ENCODE measurements around the gene IFI35. TPM values are rescaled to one million over a fixed set of nuclear protein-coding genes. Genes with fewer than 3 reads are reported as not detected.

Gene IFI35
- total and polyA plus RNA-seq, 4 experiments from 2014 or later = 33.1 to 66.2 (median 47.9) TPM

- H3K36me3 Mint-ChIP-seq = peaks cover 6 to 34% of the 10 kb centered on the region in 2 donors
- DNase-seq = no peak
- ChIA-PET CTCF (ENCODE audit: partially characterized antibody) (no interaction called here), POLR2A (ENCODE audit: partially characterized antibody) (no interaction called here)
- peak overlapping the region in 2 of 7 donors; percentile 67 to 74 for H3K27ac Mint-ChIP-seq
- Histone ChIP-seq H3K9me3 (ENCODE audit: control insufficient read depth in 1 of 2, low read length in 2 of 2) (no peaks in the 10 kb centered on the region), H3K27me3 (ENCODE audit: insufficient read depth, low read length) (no peaks in the 10 kb centered on the region), H3K4me3 (ENCODE audit: low read length in 2 of 2) (no peak overlapping the region), H3K36me3 (ENCODE audit: insufficient read depth, low read length) (peaks cover 23% of the 10 kb centered on the region), H3K4me1 (ENCODE audit: insufficient read depth, low read length) (peaks cover 25% of the 10 kb centered on the region), H3K27ac (ENCODE audit: low read depth, low read length) (no peak overlapping the region)
- intact Hi-C loops (cut with micrococcal nuclease) = no loop called here
- no peak overlapping the region for H3K4me3 Mint-ChIP-seq
- H3K4me1 Mint-ChIP-seq = peaks cover 19 to 45% (median 28%) of the 10 kb centered on the region in 4 donors
- H3K27me3 Mint-ChIP-seq = no peaks in the 10 kb centered on the region
- no peaks in the 10 kb centered on the region for H3K9me3 Mint-ChIP-seq
These were observed 9.6 kb downstream of the IFI35 start for GRCh38 chr17:43016216-43016615.

DNA sequence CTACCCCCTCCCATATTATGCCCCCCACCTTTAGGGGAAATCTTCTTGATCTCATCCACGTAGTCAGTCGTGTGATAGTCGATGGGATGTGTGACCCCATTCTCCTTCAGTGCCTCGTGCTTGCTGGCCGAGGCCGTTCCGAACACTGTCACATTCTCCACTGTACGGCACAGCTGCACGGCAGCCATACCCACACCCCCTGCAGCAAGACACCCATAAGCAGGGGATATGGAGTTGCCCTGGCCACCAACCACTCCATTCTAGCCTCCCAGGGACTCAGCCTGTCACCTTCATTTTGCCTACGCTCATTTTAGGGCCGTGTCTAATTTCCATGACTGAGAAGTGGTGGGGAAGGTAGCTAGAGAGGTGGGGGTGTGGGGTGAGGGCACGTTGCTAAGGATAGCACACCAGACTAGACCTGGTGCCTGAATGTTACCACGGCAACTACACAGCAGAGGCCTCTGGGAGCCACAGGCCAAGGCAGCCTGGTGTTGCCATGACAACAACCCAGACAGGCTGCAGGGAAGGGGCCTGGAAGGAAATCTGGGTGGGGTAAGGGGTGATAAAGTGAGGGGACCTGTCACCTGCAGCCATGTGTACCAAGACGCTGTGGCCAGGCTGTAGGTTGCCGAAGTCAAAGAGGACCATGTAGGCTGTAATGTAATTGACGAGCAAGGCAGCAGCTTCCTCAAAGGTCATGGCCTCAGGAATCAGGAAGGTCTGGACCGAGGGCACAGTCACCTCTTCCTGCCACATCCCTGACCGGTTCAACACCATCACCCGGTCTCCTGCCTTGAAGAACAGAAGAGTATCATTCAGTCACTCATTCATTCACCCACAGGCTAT lies 11.6 kb downstream of the IFI35 start:
- ChIA-PET POLR2A (ENCODE audit: partially characterized antibody) (interaction anchor here (0.7 to 5.2 kb wide), 2 partner anchors 20 to 40 kb away, joined by 3 to 26 read pairs; partner anchors contain the start of gene RPL27), CTCF (ENCODE audit: partially characterized antibody) (no interaction called here)
- intact Hi-C loops (cut with micrococcal nuclease) = no loop called here
- Mint-ChIP-seq H3K9me3 (no peaks in the 10 kb centered on the region), H3K4me3 (peak overlapping the region in 5 of 8 donors; percentile 2 to 32 (median 17)), H3K27me3 (no peaks in the 10 kb centered on the region), H3K36me3 (peaks cover 0 to 24% of the 10 kb centered on the region in 2 donors), H3K27ac (peak overlapping the region; percentile 62 to 92 (median 81)), H3K4me1 (peaks cover 18 to 49% (median 30%) of the 10 kb centered on the region in 4 donors)
- Histone ChIP-seq H3K9me3 (ENCODE audit: control insufficient read depth in 1 of 2, low read length in 2 of 2) (no peaks in the 10 kb centered on the region), H3K4me1 (ENCODE audit: insufficient read depth, low read length) (peaks cover 33% of the 10 kb centered on the region), H3K36me3 (ENCODE audit: insufficient read depth, low read length) (peaks cover 16% of the 10 kb centered on the region), H3K4me3 (ENCODE audit: low read length in 2 of 2) (no peak overlapping the region), H3K27ac (ENCODE audit: low read depth, low read length) (no peak overlapping the region), H3K27me3 (ENCODE audit: insufficient read depth, low read length) (no peaks in the 10 kb centered on the region)
- peak in 4 of 5 donors; percentile 41 to 78 (median 56) for DNase-seq

GRCh38 chr17:43018932-43019331 lies 12.3 kb downstream of the IFI35 start:
- Mint-ChIP-seq H3K4me3 (peak overlapping the region in 1 of 8 donors; percentile 17), H3K36me3 (peaks cover 0 to 17% of the 10 kb centered on the region in 2 donors), H3K27me3 (no peaks in the 10 kb centered on the region), H3K4me1 (peaks cover 18 to 49% (median 32%) of the 10 kb centered on the region in 4 donors), H3K9me3 (no peaks in the 10 kb centered on the region), H3K27ac (peak overlapping the region; percentile 62 to 92 (median 81))
- DNase-seq = no peak
- no peaks in the 10 kb centered on the region for H3K9me3 ChIP-seq (ENCODE audit: control insufficient read depth in 1 of 2, low read length in 2 of 2)
- CTCF ChIA-PET (ENCODE audit: partially characterized antibody) = no interaction called here
- H3K27me3 ChIP-seq (ENCODE audit: insufficient read depth, low read length) = no peaks in the 10 kb centered on the region
- H3K27ac ChIP-seq (ENCODE audit: low read depth, low read length) = no peak overlapping the region
- H3K4me1 ChIP-seq (ENCODE audit: insufficient read depth, low read length) = peaks cover 35% of the 10 kb centered on the region
- H3K36me3 ChIP-seq (ENCODE audit: insufficient read depth, low read length) = peaks cover 10% of the 10 kb centered on the region
- intact Hi-C loops (cut with micrococcal nuclease) = no loop called here
- POLR2A ChIA-PET (ENCODE audit: partially characterized antibody) = interaction anchor here (0.7 to 5.2 kb wide), 2 partner anchors 13 to 20 kb away, joined by 3 to 26 read pairs; partner anchors contain the start of genes IFI35 and RPL27
- H3K4me3 ChIP-seq (ENCODE audit: low read length in 2 of 2) = no peak overlapping the region

DNA sequence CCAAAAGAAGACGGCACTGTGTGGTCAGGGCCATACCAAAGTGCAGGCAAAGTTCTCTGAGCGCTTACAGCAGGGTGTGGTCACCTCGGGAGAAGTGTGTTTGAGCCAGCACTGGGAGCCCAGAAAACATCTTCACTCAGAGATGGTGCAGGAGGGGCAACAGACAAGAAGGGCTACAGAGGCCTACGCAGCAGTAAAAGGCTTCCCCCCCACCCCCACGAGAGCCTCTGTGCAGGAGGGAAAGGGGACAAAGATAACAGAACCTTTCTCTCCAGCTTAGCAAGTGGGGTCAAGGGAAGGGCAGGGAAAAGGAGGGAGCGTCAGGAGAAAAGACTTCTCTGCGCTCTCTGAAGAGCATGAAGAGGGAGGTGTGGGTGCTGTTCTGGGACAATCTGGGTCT lies 12.8 kb downstream of the IFI35 start:
- H3K9me3 ChIP-seq (ENCODE audit: control insufficient read depth in 1 of 2, low read length in 2 of 2) = no peaks in the 10 kb centered on the region
- Mint-ChIP-seq H3K27ac (peak overlapping the region; percentile 27 to 89 (median 79)), H3K4me3 (peak overlapping the region in 7 of 8 donors; percentile 17 to 91 (median 55)), H3K36me3 (peaks cover 0 to 12% of the 10 kb centered on the region in 2 donors), H3K9me3 (no peaks in the 10 kb centered on the region), H3K27me3 (no peaks in the 10 kb centered on the region), H3K4me1 (peaks cover 21 to 53% (median 35%) of the 10 kb centered on the region in 4 donors)
- DNase-seq = no peak
- intact Hi-C loops (cut with micrococcal nuclease) = no loop called here
- CTCF ChIA-PET (ENCODE audit: partially characterized antibody) = no interaction called here
- POLR2A ChIA-PET (ENCODE audit: partially characterized antibody) = interaction anchor here (0.7 to 5.2 kb wide), 2 partner anchors 13 to 21 kb away, joined by 3 to 26 read pairs; partner anchors contain the start of genes IFI35 and RPL27
- peaks cover 40% of the 10 kb centered on the region for H3K4me1 ChIP-seq (ENCODE audit: insufficient read depth, low read length)
- peaks cover 5% of the 10 kb centered on the region for H3K36me3 ChIP-seq (ENCODE audit: insufficient read depth, low read length)
- H3K27me3 ChIP-seq (ENCODE audit: insufficient read depth, low read length) = no peaks in the 10 kb centered on the region
- no peak overlapping the region for H3K27ac ChIP-seq (ENCODE audit: low read depth, low read length)
- no peak overlapping the region for H3K4me3 ChIP-seq (ENCODE audit: low read length in 2 of 2)

GRCh38 chr17:43020030-43020621 lies 13.5 kb downstream of the IFI35 start:
- H3K27me3 ChIP-seq (ENCODE audit: insufficient read depth, low read length) = no peaks in the 10 kb centered on the region
- Mint-ChIP-seq H3K27me3 (no peaks in the 10 kb centered on the region), H3K4me3 (peak overlapping the region; percentile 23 to 91 (median 65)), H3K9me3 (no peaks in the 10 kb centered on the region), H3K27ac (peak overlapping the region; percentile 44 to 87 (median 79)), H3K36me3 (peaks cover 0 to 9% of the 10 kb centered on the region in 2 donors), H3K4me1 (peaks cover 23 to 55% (median 40%) of the 10 kb centered on the region in 4 donors)
- no peaks in the 10 kb centered on the region for H3K9me3 ChIP-seq (ENCODE audit: control insufficient read depth in 1 of 2, low read length in 2 of 2)
- intact Hi-C loops (cut with micrococcal nuclease) = loop anchor here (5.0 kb wide), 1 partner anchor 317 kb away; no protein-coding TSS in a partner anchor
- ChIA-PET CTCF (ENCODE audit: partially characterized antibody) (interaction anchor here (0.6 to 1.6 kb wide), 2 partner anchors 22 to 40 kb away, joined by 3 to 6 read pairs; partner anchors contain the start of gene RPL27), POLR2A (ENCODE audit: partially characterized antibody) (interaction anchor here (5.2 kb wide), 1 partner anchor 21 kb away, joined by 26 read pairs; the partner anchor contains the start of gene RPL27)
- peaks cover 45% of the 10 kb centered on the region for H3K4me1 ChIP-seq (ENCODE audit: insufficient read depth, low read length)
- no peak for DNase-seq
- H3K27ac ChIP-seq (ENCODE audit: low read depth, low read length) = no peak overlapping the region
- H3K4me3 ChIP-seq (ENCODE audit: low read length in 2 of 2) = no peak overlapping the region
- H3K36me3 ChIP-seq (ENCODE audit: insufficient read depth, low read length) = no peaks in the 10 kb centered on the region

- Histone ChIP-seq H3K9me3 (ENCODE audit: control insufficient read depth in 1 of 2, low read length in 2 of 2) (no peaks in the 10 kb centered on the region), H3K4me1 (ENCODE audit: insufficient read depth, low read length) (peaks cover 45% of the 10 kb centered on the region), H3K27ac (ENCODE audit: low read depth, low read length) (peak overlapping the region; percentile 68), H3K4me3 (ENCODE audit: low read length in 2 of 2) (peak overlapping the region in 1 of 2 donors; percentile 73), H3K27me3 (ENCODE audit: insufficient read depth, low read length) (no peaks in the 10 kb centered on the region), H3K36me3 (ENCODE audit: insufficient read depth, low read length) (no peaks in the 10 kb centered on the region)
- Mint-ChIP-seq H3K36me3 (peaks cover 0 to 4% of the 10 kb centered on the region in 2 donors), H3K9me3 (no peaks in the 10 kb centered on the region), H3K27me3 (no peaks in the 10 kb centered on the region), H3K4me1 (peaks cover 23 to 54% (median 40%) of the 10 kb centered on the region in 4 donors), H3K4me3 (peak overlapping the region; percentile 90 to 94 (median 91)), H3K27ac (peak overlapping the region; percentile 80 to 92 (median 86))
- peak; percentile 32 to 58 (median 38) for DNase-seq
- ChIA-PET CTCF (ENCODE audit: partially characterized antibody) (interaction anchor here (0.6 to 1.6 kb wide), 3 partner anchors 23 to 313 kb away, joined by 3 to 6 read pairs (median 3); partner anchors contain the start of gene RPL27), POLR2A (ENCODE audit: partially characterized antibody) (interaction anchor here (0.8 to 5.2 kb wide), 11 partner anchors 8 to 368 kb away, joined by 3 to 26 read pairs (median 5); partner anchors contain the start of genes IFI35, NBR1, RPL27 and TMEM106A)
- intact Hi-C loops (cut with micrococcal nuclease) = loop anchor here (5.0 kb wide), 1 partner anchor 316 kb away; no protein-coding TSS in a partner anchor
These were observed 14.5 kb downstream of the IFI35 start for GRCh38 chr17:43020789-43021740.

All from CD4-positive, alpha-beta memory T cell (primary cell).